Activated CD8-positive, alpha-beta T cell treated with anti-CD3 and anti-CD28 coated beads for 36 hours (primary cell): ENCODE data around the gene CEBPZOS. TPM values are rescaled to one million over a fixed set of nuclear protein-coding genes. Genes with fewer than 3 reads are reported as not detected.

Experiments used
- ATAC-seq: fragments of 200-7000 bp; cut with Tn5 transposase; one replicate; pipeline ENCODE4 v1.10.0; 2021; ENCODE audit warnings: mild to moderate bottlenecking, moderate library complexity
- CTCF ChIA-PET: fragments of 350-600 bp; sonication (Branson Sonifier 250); formaldehyde crosslinking; loops from one replicate; lab custom pipeline; 2021; ENCODE audit warnings: antibody characterized with exemption; lab: Charles Lee
- POLR2A ChIA-PET: fragments of 350-600 bp; sonication (Branson Sonifier 250); formaldehyde crosslinking; loops from one replicate; lab custom pipeline; 2021; ENCODE audit warnings: antibody characterized with exemption; lab: Charles Lee
- DNase-seq: peaks from one replicate; pipeline ENCODE4 v3.0.0-alpha.2; 2020
- H3K27ac Mint-ChIP-seq: one replicate; pipeline ENCODE4 v1.8.0; 2021; ENCODE audit warnings: mild to moderate bottlenecking, mixed read lengths
- H3K27me3 Mint-ChIP-seq: one replicate; pipeline ENCODE4 v1.8.0; 2021; ENCODE audit warnings: mixed read lengths
- H3K36me3 Mint-ChIP-seq: one replicate; pipeline ENCODE4 v1.8.0; 2021; ENCODE audit warnings: low read depth, mixed read lengths
- H3K4me1 Mint-ChIP-seq: one replicate; pipeline ENCODE4 v1.8.0; 2021; ENCODE audit warnings: low read depth, mixed read lengths
- H3K4me3 Mint-ChIP-seq: one replicate; pipeline ENCODE4 v1.8.0; 2021; ENCODE audit warnings: mild to moderate bottlenecking, moderate library complexity, mixed read lengths
- H3K9me3 Mint-ChIP-seq: one replicate; pipeline ENCODE4 v1.8.0; 2021; ENCODE audit warnings: mixed read lengths
- CTCF ChIP-seq: fragments of 200-600 bp; IDR thresholded peaks from one replicate; pipeline ENCODE4 v1.8.0; 2022; ENCODE audit warnings: antibody characterized with exemption, mild to moderate bottlenecking
- intact Hi-C: fragments of 100-400 bp; cut with micrococcal nuclease; formaldehyde crosslinking; loops from one replicate; pipeline ENCODE4 v1.10.0; 2022
- total RNA-seq, 2 experiments: library from RNA; stranded (reverse); gene quantifications; one replicate each; pipeline ENCODE4 v1.2.3, GENCODE V29; 2021

Gene CEBPZOS
- total RNA-seq, 2 experiments from 2014 or later, result 43.7 to 48.4 TPM

- intact Hi-C loops, result no loop called here
- TF ChIP-seq CTCF, result no peak
- peaks cover 51% of the 10 kb centered on the region for H3K4me1 Mint-ChIP-seq
- DNase-seq (no peak), ATAC-seq (no peak)
- H3K27me3 Mint-ChIP-seq, result no peaks in the 10 kb centered on the region
- H3K27ac Mint-ChIP-seq, result peak overlapping the region; percentile 11
- peaks cover 35% of the 10 kb centered on the region for H3K36me3 Mint-ChIP-seq
- H3K4me3 Mint-ChIP-seq, result no peak overlapping the region
- H3K9me3 Mint-ChIP-seq, result peaks cover 2% of the 10 kb centered on the region
- POLR2A ChIA-PET, result interaction anchor here (0.6 to 1.0 kb wide), 2 partner anchors 14 to 395 kb away, joined by 3 to 4 read pairs; no protein-coding TSS in a partner anchor
- CTCF ChIA-PET, result no interaction called here
Measured at GRCh38 chr2:37154785-37155184, 41.5 kb upstream of the CEBPZOS start.

DNA sequence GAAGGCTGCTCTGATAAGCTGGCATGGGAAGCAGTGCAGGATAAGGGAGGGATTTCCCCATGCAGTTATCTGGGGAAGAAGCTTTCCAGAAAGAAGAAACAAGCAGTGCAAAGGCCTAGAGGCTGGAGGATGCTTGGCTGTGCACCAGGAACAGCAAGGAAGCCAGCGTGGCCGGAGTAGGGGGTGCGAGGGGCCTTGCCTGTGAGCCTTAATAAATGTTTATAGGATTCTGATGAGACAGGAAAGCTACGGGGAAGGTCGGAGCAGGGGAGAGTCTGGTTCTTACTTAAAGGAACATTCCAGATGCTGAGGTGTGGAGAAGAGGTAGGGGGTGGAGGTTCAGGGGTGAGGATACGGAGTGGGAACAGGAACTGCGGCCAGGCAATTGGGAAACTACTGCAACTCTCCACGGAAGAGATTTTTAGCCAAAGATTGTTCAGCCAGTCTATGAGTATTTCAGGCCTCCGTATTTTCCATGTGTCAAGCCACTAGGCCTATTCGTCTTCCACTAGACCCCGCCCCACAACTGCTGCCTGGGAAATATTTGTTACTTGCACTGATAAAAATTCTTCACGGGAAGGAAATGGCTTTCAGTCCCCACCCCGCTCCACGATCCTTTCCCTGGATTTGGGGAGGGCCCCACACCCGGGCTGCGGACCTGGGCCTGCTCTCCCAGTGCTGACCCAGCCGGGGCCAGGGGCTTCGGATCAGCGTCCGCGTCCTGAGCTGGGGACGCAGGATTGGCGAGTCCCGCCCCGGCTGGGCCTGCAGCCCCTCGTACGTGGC, 40.0 kb upstream of the CEBPZOS start:
- peak; percentile 56 for DNase-seq
- CTCF ChIA-PET, result interaction anchor here (1.0 to 2.2 kb wide), 2 partner anchors 12 to 75 kb away, joined by 3 to 5 read pairs; partner anchors contain the start of genes CEBPZ and NDUFAF7
- ATAC-seq, result peak; percentile 31
- peaks cover 2% of the 10 kb centered on the region for H3K9me3 Mint-ChIP-seq
- H3K27me3 Mint-ChIP-seq, result no peaks in the 10 kb centered on the region
- POLR2A ChIA-PET, result interaction anchor here (0.8 to 1.8 kb wide), 12 partner anchors 8 to 168 kb away, joined by 3 to 8 read pairs (median 4); partner anchors contain the start of gene SULT6B1
- no peak for TF ChIP-seq CTCF
- intact Hi-C loops, result no loop called here
- H3K4me1 Mint-ChIP-seq, result peaks cover 43% of the 10 kb centered on the region
- peak overlapping the region; percentile 92 for H3K27ac Mint-ChIP-seq
- H3K4me3 Mint-ChIP-seq, result peak overlapping the region; percentile 93
- H3K36me3 Mint-ChIP-seq, result peaks cover 32% of the 10 kb centered on the region

GRCh38 chr2:37156857-37157714, 39.2 kb upstream of the CEBPZOS start, which contains the start of gene EIF2AK2:
Gene EIF2AK2, minus strand, starts transcription at chr2:37156980. Its CDS starts 9,174 bp downstream, at chr2:37147806.
- peak within 1 kb of the TSS; percentile 93 for H3K4me3 Mint-ChIP-seq
- no peaks in the 10 kb centered on the region for H3K27me3 Mint-ChIP-seq
- peak; percentile 89 for DNase-seq
- peak; percentile 94 for ATAC-seq
- no peak for TF ChIP-seq CTCF
- H3K9me3 Mint-ChIP-seq, result peaks cover 2% of the 10 kb centered on the region
- peaks cover 30% of the 10 kb centered on the region for H3K36me3 Mint-ChIP-seq
- H3K27ac Mint-ChIP-seq, result peak within 1 kb of the TSS; percentile 92
- H3K4me1 Mint-ChIP-seq, result peaks cover 39% of the 10 kb centered on the region
- CTCF ChIA-PET, result interaction anchor here (1.0 to 2.2 kb wide), 2 partner anchors 11 to 74 kb away, joined by 3 to 5 read pairs; partner anchors contain the start of genes CEBPZ and NDUFAF7
- intact Hi-C loops, result no loop called here
- POLR2A ChIA-PET, result interaction anchor here (0.8 to 1.8 kb wide), 12 partner anchors 9 to 115 kb away, joined by 3 to 8 read pairs (median 4); partner anchors contain the start of genes CEBPZOS and SULT6B1

GRCh38 chr2:37164757-37165156, 31.5 kb upstream of the CEBPZOS start:
- no peak overlapping the region for H3K4me3 Mint-ChIP-seq
- DNase-seq (no peak), ATAC-seq (no peak)
- ChIA-PET POLR2A (interaction anchor here (0.8 kb wide), 1 partner anchor 9 kb away, joined by 3 read pairs; no protein-coding TSS in a partner anchor), CTCF (interaction anchor here (0.6 to 1.5 kb wide), 3 partner anchors 22 to 379 kb away, joined by 3 read pairs; no protein-coding TSS in a partner anchor)
- H3K27ac Mint-ChIP-seq, result no peak overlapping the region
- H3K27me3 Mint-ChIP-seq, result no peaks in the 10 kb centered on the region
- TF ChIP-seq CTCF, result no peak
- peaks cover 4% of the 10 kb centered on the region for H3K36me3 Mint-ChIP-seq
- intact Hi-C loops, result no loop called here
- peaks cover 3% of the 10 kb centered on the region for H3K4me1 Mint-ChIP-seq
- H3K9me3 Mint-ChIP-seq, result peaks cover 14% of the 10 kb centered on the region
